Spleen (tissue), 11 donors: Measurements from ENCODE around the gene TBC1D3B. TPM values are rescaled to one million over a fixed set of nuclear protein-coding genes. Genes with fewer than 3 reads are reported as not detected.
"Not testable (repeated sequence)": the region's sequence is repeated elsewhere in the genome, so short reads cannot be mapped to it uniquely, and the experiment has no call there.

Experiments used
- DNase-seq: peaks from one replicate; pipeline ENCODE4 v3.0.0-alpha.2; 2020
- H3K27ac ChIP-seq, 8 donors: fragments of 200-600 bp; sonication (generic) in 7 of 8; 1 replicate in 4 of 8; 2 replicates in 4 of 8; pipeline versions ENCODE4 v1.5.0 to v1.8.0; 2016 to 2021; ENCODE audit warnings: inconsistent platforms in 4 of 8, mild to moderate bottlenecking in 4 of 8, moderate library complexity in 1 of 8
- H3K27me3 ChIP-seq, 7 donors: fragments of 200-600 bp; sonication (generic) in 6 of 7; replicated peaks in 1 of 7; 1 replicate in 4 of 7; 2 replicates in 3 of 7; pipeline versions ENCODE4 v1.5.0 to v1.8.0; 2016 to 2021; ENCODE audit warnings: inconsistent platforms in 3 of 7, mild to moderate bottlenecking in 1 of 7
- H3K36me3 ChIP-seq, 6 donors: fragments of 200-600 bp; sonication (generic) in 5 of 6; 1 replicate in 4 of 6; 2 replicates in 2 of 6; pipeline versions ENCODE4 v1.5.0 to v1.8.0; 2016 to 2021; ENCODE audit warnings: inconsistent platforms in 2 of 6
- H3K4me1 ChIP-seq, 6 donors: fragments of 200-600 bp; sonication (generic) in 5 of 6; 1 replicate in 3 of 6; 2 replicates in 3 of 6; pipeline versions ENCODE4 v1.5.0 to v1.8.0; 2016 to 2021; ENCODE audit warnings: inconsistent platforms in 3 of 6
- H3K4me3 ChIP-seq, 8 donors: fragments of 200-600 bp; sonication (generic) in 7 of 8; 1 replicate in 4 of 8; 2 replicates in 4 of 8; pipeline versions ENCODE4 v1.5.0 to v1.8.0; 2016 to 2021; ENCODE audit warnings: inconsistent platforms in 4 of 8, mild to moderate bottlenecking in 4 of 8, moderate library complexity in 2 of 8
- H3K9me3 ChIP-seq, 8 donors: fragments of 200-600 bp; sonication (generic) in 7 of 8; 1 replicate in 4 of 8; 2 replicates in 4 of 8; pipeline versions ENCODE4 v1.5.0 to v1.8.0; 2016 to 2021; ENCODE audit warnings: inconsistent platforms in 4 of 8
- CTCF ChIP-seq, 11 experiments: fragments of 200-600 bp in 7 of 11; fragments of 450-650 bp in 4 of 11; sonication (generic) in 4 of 11; IDR thresholded peaks in 8 of 11; conservative IDR thresholded peaks in 3 of 11; 1 replicate in 7 of 11; 2 replicates in 4 of 11; pipeline versions ENCODE4 v1.4.0 to v1.8.0; 2016 to 2021; ENCODE audit warnings: antibody characterized with exemption in 11 of 11, inconsistent platforms in 4 of 11, mild to moderate bottlenecking in 1 of 11
- POLR2A ChIP-seq, 3 donors: fragments of 450-650 bp; IDR thresholded peaks; one replicate each; pipeline ENCODE4 v1.5.1; 2017; ENCODE audit warnings: antibody characterized with exemption in 3 of 3, mild to moderate bottlenecking in 1 of 3
- POLR2AphosphoS5 ChIP-seq, 3 donors: sonication (generic); formaldehyde crosslinking; IDR thresholded peaks; one replicate each; pipeline ENCODE4 v1.5.1; 2017; ENCODE audit warnings: antibody characterized with exemption in 3 of 3
- whole genome bisulfite sequencing, 5 donors: extraction: QIAGEN DNeasy Blood & Tissue Kit in 3 of 5; methylation state at CpG; one replicate each; pipeline versions ENCODE4 v1.1.5 to v1.1.7; 2013 to 2018; 5-methylcytosine and 5-hydroxymethylcytosine counted together
- intact Hi-C: fragments of 100-400 bp; cut with DNase I; formaldehyde crosslinking; loops from one replicate; pipeline ENCODE4 v1.15.0; 2023; ENCODE audit warnings: low total_unique reads
- polyA plus RNA-seq, 3 donors: library from polyadenylated mRNA; stranded (reverse); fragments of 200-250 nt; gene quantifications; one replicate each; pipeline ENCODE4 v1.2.1, GENCODE V29; 2013
- total RNA-seq, 7 donors: library from RNA; depleted of rRNA in 3 of 7; stranded (reverse); fragments of >200 nt in 3 of 7; fragmentation: NEBNext Ultra II Directional in 4 of 7; extraction: Animal tissue kit (Norgen Biotek cat#: 25700) in 4 of 7; gene quantifications; one replicate each; pipeline versions ENCODE4 v1.1.0 to v1.2.1, GENCODE V29; 2016 to 2021
- donor health status: healthy with polysubstance abuse.
- donor health status: DM: no; HTN: no; CAD: no; lungs with moderate emphysema.
- donor health status: DM: no; HTN: no; CAD: no.
- donor health status: Bipolar disorder and iron deficiency.
- donor health status: healthy.
- donor health status: DM: no; HTN: no; CAD: no.
- donor health status: DM: yes; HTN: yes; CAD: no.

Gene TBC1D3B
- total and polyA plus RNA-seq, 10 donors = 1.3 to 13.5 (median 4.4) TPM; not detected in 1

- Histone ChIP-seq H3K27ac (peak overlapping the region in 6 of 8 donors; percentile 68 to 91 (median 82)), H3K9me3 (no peaks in the 10 kb centered on the region), H3K36me3 (no peaks in the 10 kb centered on the region), H3K4me1 (peaks cover 4 to 39% (median 17%) of the 10 kb centered on the region in 6 donors), H3K4me3 (peak overlapping the region in 7 of 8 donors; percentile 39 to 74 (median 47)), H3K27me3 (peaks cover 0 to 51% (median 26%) of the 10 kb centered on the region in 7 donors)
- no peak for TF ChIP-seq POLR2A (IDR thresholded peaks at IDR 0.05)
- TF ChIP-seq POLR2AphosphoS5 (IDR thresholded peaks at IDR 0.05) = no peak
- TF ChIP-seq CTCF (IDR thresholded peaks at IDR 0.05 in 8 of 11, conservative IDR thresholded peaks at IDR 0.05 in 3 of 11) = no peak
- intact Hi-C loops = no loop called here
- peak; percentile 86 for DNase-seq
- WGBS, 5 donors = 35 to 45% (median 41%) methylated on average over 47 to 48 of the region's 48 CpGs
Observed at GRCh38 chr17:36182176-36183000, 6.0 kb upstream of the TBC1D3B start.

GRCh38 chr17:36181446-36182175, 5.2 kb upstream of the TBC1D3B start:
- H3K4me3 ChIP-seq, intact Hi-C loops, H3K36me3 ChIP-seq, H3K9me3 ChIP-seq: not testable (repeated sequence)
- WGBS, 5 donors = 84 to 93% (median 91%) methylated on average over 6 of the region's 6 CpGs
- DNase-seq = peak; percentile 70
- Histone ChIP-seq H3K27ac (peak overlapping the region in 1 of 8 donors; percentile 91), H3K4me1 (peaks cover 4 to 32% (median 16%) of the 10 kb centered on the region in 6 donors), H3K27me3 (peaks cover 0 to 51% (median 26%) of the 10 kb centered on the region in 7 donors)

- 59 to 79% (median 72%) methylated on average over 5 to 6 of the region's 8 CpGs; no CpG with 5 or more reads in 1 of the 5 donors for WGBS, 5 donors
- DNase-seq, intact Hi-C loops: not testable (repeated sequence)
Observed at GRCh38 chr17:36168836-36169235, 7.6 kb downstream of the TBC1D3B start.

GRCh38 chr17:36153895-36154610, 22.4 kb downstream of the TBC1D3B start:
- TF ChIP-seq CTCF (IDR thresholded peaks at IDR 0.05 in 8 of 11, conservative IDR thresholded peaks at IDR 0.05 in 3 of 11) (no peak), POLR2AphosphoS5 (IDR thresholded peaks at IDR 0.05) (no peak), POLR2A (IDR thresholded peaks at IDR 0.05) (no peak)
- intact Hi-C loops = no loop called here
- H3K27me3 ChIP-seq = peaks cover 0 to 43% (median 2%) of the 10 kb centered on the region in 7 donors
- H3K36me3 ChIP-seq = no peaks in the 10 kb centered on the region
- 51 to 67% (median 60%) methylated on average over 10 of the region's 10 CpGs for WGBS, 5 donors
- H3K27ac ChIP-seq = no peak overlapping the region
- no peaks in the 10 kb centered on the region for H3K9me3 ChIP-seq
- H3K4me1 ChIP-seq = peaks cover 3 to 23% (median 7%) of the 10 kb centered on the region in 6 donors
- H3K4me3 ChIP-seq = no peak overlapping the region
- DNase-seq = no peak

More at GRCh38 chr17:36168836-36169235, 7.6 kb downstream of the TBC1D3B start:
- H3K4me1 ChIP-seq, H3K4me3 ChIP-seq, H3K27me3 ChIP-seq, H3K36me3 ChIP-seq, H3K9me3 ChIP-seq, H3K27ac ChIP-seq: not testable (repeated sequence)
